GM12892 (cell line): ENCODE measurements around the gene HUS1B.

Source experiments
- POLR2A ChIP-seq: IDR thresholded peaks from 2 replicates; pipeline ENCODE4 v1.6.1; 2011; ENCODE audit warnings: low read depth, low read length, control low read depth
- POLR2AphosphoS5 ChIP-seq: IDR thresholded peaks from 2 replicates; pipeline ENCODE4 v1.6.1; 2011; ENCODE audit warnings: low read depth, low read length, control low read depth
- TAF1 ChIP-seq: IDR thresholded peaks from 2 replicates; pipeline ENCODE4 v1.6.1; 2011; ENCODE audit warnings: low read depth, mild to moderate bottlenecking, control low read depth, low read length, borderline replicate concordance

DNA sequence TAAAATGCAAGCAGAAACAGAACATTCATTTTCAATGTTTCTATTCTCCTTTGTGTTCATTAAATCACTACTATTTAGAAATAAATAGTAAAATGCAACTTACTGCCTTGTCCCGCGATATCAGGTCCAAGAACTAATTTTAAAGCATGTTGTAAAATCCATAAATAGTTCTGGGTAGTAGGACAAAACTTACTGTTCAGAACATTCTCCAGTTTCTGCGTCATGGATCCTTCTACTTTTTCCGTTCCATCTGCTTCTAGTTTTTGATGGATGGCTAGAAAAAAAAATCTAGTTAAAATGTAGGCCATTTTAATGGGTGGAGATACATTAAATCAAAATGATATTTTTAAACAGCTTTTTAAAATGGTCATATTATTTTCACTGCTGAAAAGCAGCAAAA lies 47.0 kb downstream of the HUS1B start:
- TF ChIP-seq POLR2AphosphoS5 (no peak), POLR2A (no peak), TAF1 (no peak)
